Measurements from ENCODE around the gene BZW2.

DNA sequence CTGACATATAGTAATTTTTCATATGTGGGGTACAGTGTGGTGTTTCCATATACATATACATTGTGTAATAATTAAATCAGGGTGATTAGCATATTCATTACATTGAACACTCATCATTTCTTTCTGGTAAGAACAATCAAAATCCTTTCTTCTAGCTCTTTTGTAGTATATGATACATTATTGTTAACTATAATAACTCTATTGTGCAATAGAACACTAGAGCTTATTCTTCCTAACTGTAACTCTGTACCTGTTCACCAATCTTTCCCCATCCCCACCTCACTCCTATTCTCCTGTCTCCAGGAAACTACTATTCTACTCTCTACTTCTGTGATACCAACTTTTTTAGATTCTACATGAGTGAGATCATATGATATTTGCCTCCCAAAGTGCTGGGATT, 9.4 kb downstream of the BZW2 start:
- TF ChIP-seq CTCF (optimal IDR thresholded peaks at IDR 0.05 in 1 of 3, IDR thresholded peaks at IDR 0.05 in 1 of 3, conservative IDR thresholded peaks at IDR 0.05 in 1 of 3; ENCODE audit: extremely low read depth in 1 of 3, insufficient read depth in 2 of 3, low read length in 3 of 3) (no peak), EZH2 (IDR thresholded peaks at IDR 0.05; ENCODE audit: low read length) (no peak)
